HT1080 (cell line): ENCODE data around the gene CARS1. TPM values are rescaled to one million over a fixed set of nuclear protein-coding genes. Genes with fewer than 3 reads are reported as not detected.

Experiments
- DNase-seq: peaks from one replicate; pipeline ENCODE4 v3.0.0-alpha.2; 2015; ENCODE audit warnings: low read depth
- total RNA-seq: library from RNA; depleted of rRNA; stranded (reverse); fragments of >200 nt; shearing (Covaris generic); gene quantifications from 2 replicates; pipeline ENCODE4 v1.2.3, GENCODE V29; 2014

CARS1 gene
- total RNA-seq, 1 experiment from 2014 or later = 83.1 TPM

DNA sequence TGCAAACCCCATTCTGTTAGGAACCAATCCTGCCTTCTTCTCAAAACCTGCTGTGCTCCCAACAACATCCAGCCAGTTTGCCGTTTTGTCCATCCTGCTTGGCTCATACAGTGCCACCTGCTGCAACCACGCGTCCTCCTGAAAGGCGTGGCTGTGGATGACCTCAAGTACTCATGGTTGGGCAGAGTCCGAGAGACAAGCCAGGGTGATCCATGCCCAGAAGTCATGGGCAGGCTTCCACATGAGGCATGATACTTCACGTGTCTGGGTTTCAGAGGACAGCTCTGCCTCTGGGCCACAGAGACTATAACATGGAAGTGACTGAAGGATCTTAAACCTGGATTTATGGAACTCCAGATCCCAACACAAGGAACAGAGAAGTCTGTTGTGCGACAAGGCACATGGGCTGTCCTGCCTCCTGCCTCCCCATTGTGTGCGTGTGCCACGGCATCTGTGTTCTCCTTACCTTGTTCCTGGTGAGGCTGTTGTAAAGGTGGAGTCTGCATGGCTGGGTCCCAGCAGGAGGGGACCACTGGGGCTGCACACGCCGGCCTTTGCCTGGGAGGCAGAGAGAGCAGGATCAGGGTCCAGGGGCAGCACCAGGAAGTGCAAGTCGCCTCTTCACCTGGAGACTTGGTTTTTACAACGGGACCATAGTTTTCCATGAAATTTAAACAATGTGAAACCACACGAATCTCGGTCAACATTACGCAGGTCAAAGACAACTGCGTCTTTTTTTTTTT, 15.4 kb downstream of the CARS1 start:
- no peak for DNase-seq

DNA sequence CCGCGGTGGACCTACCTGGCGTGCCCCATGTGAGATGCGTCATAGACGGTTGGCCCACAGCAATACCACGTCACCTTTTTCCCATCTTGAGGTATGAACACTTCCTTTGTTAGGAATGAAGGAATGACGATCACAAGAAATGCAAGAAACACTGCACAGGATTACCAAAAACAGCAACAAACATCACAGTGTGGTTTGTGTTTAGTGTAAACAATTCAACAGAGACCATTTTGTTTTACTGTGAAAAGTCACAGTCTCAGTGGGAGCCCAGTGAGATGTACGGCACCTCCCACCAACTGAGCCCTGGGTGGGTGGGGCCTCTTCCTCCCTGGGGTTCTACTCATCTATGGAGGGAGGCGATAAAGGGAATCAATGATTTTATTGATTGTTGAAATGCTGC, 16.3 kb downstream of the CARS1 start:
- no peak for DNase-seq

DNA sequence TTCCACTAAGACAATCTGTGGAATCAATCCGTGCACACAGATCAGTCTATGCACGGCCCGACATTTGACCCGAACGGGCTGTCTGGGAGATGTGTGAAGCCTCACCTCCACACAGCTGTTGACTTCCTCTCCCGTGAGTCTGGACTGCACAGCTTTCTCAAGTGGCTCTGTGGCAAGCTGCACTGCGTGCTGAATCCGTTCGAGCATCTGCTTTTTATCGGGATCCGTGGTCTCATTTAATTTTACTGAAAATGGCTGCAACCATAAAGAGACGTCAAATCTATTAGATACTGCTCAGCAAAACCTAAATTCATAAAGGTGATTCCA, 19.3 kb downstream of the CARS1 start:
- DNase-seq = no peak

- DNase-seq = peak; percentile 52
These were observed 19.9 kb downstream of the CARS1 start for GRCh38 chr11:3037040-3037944.

- no peak for DNase-seq
These were observed 20.8 kb downstream of the CARS1 start for GRCh38 chr11:3036419-3036818.

GRCh38 chr11:3035333-3035732, 21.9 kb downstream of the CARS1 start:
- DNase-seq = no peak

DNA sequence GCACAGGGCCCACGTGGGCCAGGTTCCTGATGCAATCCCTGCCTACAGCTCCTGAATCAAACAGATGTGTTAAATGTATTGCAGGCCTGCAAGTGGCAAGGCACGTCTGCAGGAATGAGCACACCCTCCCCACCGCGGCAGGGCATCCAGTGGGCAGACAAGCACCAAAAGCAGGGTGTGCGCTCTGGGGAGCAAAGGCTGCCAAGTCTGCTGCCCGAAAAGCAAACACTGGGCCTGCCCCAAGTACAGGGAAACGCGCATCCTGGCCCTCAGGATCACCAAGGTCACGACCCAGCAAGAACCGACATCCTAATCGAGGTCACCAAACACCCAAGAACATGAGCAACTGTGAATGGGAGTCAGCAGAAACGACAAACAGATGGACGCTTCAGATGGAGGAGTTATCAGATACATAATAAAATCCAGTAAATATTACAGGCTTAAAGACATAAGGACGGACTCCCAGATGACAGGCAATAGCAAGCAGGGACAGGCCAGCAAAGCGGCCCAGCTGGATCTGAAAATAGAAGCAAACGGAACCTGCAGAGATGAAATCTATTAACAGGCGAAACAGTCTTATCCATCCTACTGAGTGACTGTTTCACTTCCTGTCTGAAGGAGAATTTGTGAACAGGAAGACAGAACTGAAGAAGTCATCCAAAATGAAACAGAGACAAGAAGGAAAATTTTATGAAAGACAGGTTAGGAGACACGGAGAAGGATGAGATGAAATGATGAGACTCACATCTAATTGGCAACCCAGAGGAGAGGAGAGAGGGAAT, 26.7 kb downstream of the CARS1 start:
- DNase-seq = no peak

DNA sequence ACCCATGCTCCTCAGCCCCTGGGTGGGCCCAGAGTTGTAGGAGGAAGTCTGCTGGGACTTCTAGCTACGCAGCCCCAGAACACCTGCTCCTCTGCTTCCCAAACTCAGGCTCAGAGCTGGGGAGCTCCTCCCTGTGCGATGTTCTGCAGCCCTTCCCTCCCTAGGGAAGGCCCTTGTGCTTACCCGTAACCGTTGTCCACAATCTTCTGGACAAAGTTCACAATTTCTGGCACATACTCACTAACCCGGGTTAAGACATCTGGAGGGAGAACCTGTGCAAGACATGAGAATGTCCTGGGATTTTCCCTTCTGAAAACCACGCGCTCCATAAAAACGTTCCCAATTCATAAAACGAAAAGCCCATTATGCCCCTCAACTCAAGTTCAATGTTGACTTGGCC, 28.4 kb downstream of the CARS1 start:
- DNase-seq = no peak

DNA sequence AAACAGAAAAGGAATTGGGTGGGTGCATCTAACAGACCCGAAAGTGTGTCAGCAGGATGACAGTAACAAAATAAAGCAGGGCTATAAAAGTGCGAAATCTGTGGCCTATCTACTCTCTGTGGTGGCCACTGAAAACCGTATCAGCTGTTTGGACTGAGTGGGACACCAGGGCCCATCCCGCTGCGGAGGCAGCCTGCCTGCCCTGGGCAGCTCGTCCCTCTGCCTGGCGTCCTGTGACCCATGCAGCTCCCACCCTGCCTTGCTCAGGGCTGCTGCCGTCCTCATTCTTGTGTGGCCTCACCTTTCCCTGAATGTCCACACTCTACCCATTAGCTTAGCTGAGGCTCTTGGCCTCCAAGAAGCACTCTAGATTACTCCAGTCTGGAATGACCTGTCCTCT, 30.4 kb downstream of the CARS1 start:
- no peak for DNase-seq

DNA sequence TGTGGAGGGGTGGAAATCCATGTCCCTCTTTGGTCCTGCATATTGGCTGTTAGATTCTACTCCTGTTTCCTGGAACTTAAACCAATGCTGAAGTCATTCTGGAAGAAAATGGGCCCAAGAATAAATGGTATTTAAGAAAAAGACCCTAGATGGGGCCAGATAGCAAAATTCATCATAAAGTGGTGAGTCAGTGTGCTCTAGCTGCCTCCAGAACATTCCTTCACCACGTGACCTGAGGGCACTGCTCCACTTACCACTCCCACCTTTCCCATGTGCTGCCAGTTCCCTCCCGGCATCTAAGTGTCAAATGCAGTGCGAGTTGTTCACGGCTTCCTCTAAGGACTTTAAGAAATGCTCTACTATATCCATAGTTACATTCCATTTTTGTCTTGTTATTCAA, 34.2 kb downstream of the CARS1 start:
- peak; percentile 54 for DNase-seq

DNA sequence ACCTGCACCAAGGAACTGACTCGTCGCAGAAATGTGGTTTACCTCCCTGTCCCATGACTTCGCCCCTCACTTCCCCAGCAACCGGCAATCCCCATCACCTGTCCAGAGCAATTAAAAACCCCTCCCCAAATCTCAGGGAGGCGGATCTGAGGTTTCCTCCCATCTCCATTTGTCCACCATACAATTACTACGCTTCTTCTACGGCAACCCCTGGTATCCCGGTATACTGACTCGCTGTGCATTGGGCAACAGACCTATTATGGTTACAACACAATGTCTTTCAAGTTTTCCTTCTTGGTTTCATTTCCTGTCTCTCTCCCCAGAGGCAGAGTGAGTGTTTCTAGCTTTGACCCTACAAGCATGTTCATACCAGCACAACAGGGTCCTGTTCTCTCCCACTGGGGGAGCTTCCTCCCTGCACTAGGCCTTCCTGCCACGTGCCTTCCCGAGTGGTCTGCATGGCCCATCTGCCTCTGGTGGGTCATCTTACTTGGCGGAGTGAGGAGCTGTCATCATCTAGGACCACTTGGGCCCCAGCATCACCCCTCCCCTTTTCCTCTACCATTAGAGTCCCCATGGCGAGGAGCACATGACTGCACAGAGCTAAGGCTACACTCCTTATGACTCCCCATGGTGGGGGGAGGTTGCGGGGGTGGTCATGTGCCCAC, 34.8 kb downstream of the CARS1 start:
- peak; percentile 64 for DNase-seq

- DNase-seq = no peak
These were observed 36.1 kb downstream of the CARS1 start for GRCh38 chr11:3021125-3021524.

DNA sequence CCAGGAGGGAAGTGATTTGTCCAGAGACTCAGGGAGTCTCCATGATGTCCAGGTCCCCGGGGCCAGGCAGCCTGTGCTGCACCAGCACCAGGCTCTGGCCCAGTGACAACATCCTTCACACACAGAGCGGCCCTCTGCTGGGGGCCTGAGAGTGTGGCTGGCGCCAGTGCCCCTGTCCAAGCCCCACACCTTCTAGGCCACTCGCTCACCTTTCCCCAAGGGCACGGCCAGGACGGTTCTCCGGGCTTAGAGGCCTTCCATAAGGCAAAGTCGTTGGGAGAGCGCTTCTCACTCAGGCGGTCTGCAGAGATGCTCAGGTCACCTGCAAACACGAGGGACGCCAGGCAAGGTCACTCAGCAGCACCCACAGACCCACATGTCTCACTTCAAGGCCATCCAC, 37.2 kb downstream of the CARS1 start:
- DNase-seq = no peak

- no peak for DNase-seq
These were observed 38.6 kb downstream of the CARS1 start for GRCh38 chr11:3018596-3018995.

GRCh38 chr11:3016861-3017260, 40.4 kb downstream of the CARS1 start:
- no peak for DNase-seq

DNA sequence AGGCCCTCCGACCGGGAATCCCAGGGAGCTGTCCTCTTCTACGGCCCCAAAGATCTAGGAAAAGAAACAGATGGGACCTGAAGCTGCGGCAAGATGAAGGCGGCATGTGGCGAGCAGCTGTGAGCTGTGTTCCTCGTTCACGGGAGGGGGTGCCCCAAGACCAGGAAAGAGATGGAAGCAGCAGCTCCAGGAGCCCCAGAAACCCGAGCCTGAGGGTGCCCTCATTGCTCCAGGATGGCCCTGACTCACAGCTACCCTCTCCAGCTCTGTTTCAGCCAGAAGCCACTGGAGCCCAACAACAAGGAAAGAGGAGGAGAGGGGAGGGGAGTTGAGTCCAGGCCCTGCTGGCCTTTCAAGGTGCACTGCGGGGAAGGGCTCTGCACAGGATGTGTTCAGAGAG, 41.4 kb downstream of the CARS1 start:
- DNase-seq = no peak

DNA sequence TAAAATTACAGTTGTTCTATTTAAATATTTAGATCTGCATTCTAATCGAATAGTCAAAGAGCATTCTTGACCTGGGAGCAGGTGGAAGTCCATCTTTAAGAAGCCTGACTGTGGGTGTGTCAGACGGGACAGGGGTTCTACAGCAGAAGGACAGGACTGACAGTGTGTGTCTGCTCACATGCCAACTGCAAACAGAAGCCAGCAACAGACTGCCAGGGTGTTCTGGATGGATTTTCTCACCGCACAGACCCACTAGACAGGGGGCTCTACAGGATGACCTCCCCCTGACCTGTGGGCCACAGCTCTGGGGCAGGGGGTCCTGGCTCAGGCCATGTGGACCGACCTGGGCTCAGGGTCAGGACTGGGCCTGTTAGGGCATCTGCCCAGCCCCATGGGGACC, 42.3 kb downstream of the CARS1 start:
- DNase-seq = no peak

- DNase-seq = no peak
These were observed 42.9 kb downstream of the CARS1 start for GRCh38 chr11:3014057-3014938.

DNA sequence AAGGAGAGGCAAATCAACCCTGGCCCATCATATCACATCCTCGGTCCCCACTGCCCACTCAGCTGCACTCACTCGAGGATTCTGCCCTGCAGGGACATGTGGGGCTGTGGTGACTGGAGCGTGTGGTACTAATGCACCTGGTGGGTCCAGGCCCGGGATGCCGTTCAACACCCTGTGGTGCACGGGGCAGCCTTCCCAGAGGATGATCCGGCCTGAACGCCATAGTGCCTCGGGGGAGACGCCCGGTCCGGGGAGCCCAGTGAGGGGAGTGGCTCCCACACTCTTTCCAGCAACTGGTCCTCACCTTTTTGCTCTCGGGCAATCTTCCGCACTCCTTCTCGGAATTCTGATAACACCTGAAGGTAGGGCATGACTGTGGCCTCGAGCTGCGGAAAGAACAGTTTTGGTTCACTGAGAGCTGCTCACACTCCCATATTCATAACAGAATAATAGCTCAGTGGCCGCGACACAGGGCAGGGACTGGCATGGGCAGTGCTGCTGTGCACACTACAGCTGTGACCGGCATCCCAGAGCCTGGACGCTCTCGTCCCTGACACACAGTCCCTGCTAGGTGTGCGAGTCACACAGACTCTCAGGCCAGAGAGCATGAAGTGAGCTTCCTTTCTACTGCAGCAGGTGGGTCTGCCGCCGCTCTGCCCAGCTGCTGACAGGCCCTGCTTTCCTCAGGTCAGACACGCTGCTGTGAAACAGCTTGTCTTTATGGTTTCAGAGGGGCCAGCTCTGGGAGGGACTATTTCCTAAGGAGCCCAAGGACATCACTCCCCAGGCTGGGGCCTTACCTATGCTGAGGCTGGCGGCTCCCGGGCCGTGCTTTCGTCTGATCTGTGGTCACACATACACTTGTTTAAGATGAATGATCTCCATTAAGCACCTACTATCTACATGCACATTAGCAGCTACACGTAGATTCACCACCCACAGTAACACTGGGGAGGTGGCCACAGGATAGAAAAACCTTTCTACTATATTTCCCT, 45.0 kb downstream of the CARS1 start:
- no peak for DNase-seq
